HG03103 (cell line): ENCODE data around the gene ZNF644.
A peak's percentile ranks its signal among the peaks of the same experiment; 100 is the strongest.
"Not testable (repeated sequence)": the region's sequence is repeated elsewhere in the genome, so short reads cannot be mapped to it uniquely, and the experiment has no call there.

Source experiments
- ATAC-seq: cut with Tn5 transposase; IDR thresholded peaks from one replicate; pipeline ENCODE4 v1.9.1; 2021; ENCODE audit warnings: low read depth; ENCODE audit not compliant: unreplicated experiment

The ZNF644 gene

GRCh38 chr1:90940746-90941145 is 81.1 kb downstream of the ZNF644 start:
- no peak for ATAC-seq

- ATAC-seq = no peak
Measured at GRCh38 chr1:90936731-90937130, 85.1 kb downstream of the ZNF644 start.

- no peak for ATAC-seq
Measured at GRCh38 chr1:90936061-90936460, 85.8 kb downstream of the ZNF644 start.

GRCh38 chr1:90928231-90928630 is 93.6 kb downstream of the ZNF644 start:
- not testable (repeated sequence) for ATAC-seq

- not testable (repeated sequence) for ATAC-seq
Measured at GRCh38 chr1:90927674-90928073, 94.2 kb downstream of the ZNF644 start.

GRCh38 chr1:90926971-90927370 is 94.9 kb downstream of the ZNF644 start:
- ATAC-seq = no peak

GRCh38 chr1:90925928-90926869 is 95.6 kb downstream of the ZNF644 start:
- ATAC-seq = no peak

GRCh38 chr1:90924982-90925381 is 96.9 kb downstream of the ZNF644 start:
- no peak for ATAC-seq

GRCh38 chr1:90922996-90923395 is 98.8 kb downstream of the ZNF644 start:
- ATAC-seq = no peak

GRCh38 chr1:90922202-90922601 is 99.6 kb downstream of the ZNF644 start:
- ATAC-seq = no peak

GRCh38 chr1:90919900-90920299 is 101.9 kb downstream of the ZNF644 start:
- ATAC-seq = no peak

- peak; percentile 55 for ATAC-seq
Measured at GRCh38 chr1:90919190-90919719, 102.6 kb downstream of the ZNF644 start.

GRCh38 chr1:90911353-90911752 is 110.5 kb downstream of the ZNF644 start:
- no peak for ATAC-seq

GRCh38 chr1:90902672-90903071 is 119.2 kb downstream of the ZNF644 start:
- ATAC-seq = no peak

GRCh38 chr1:90899263-90899662 is 122.6 kb downstream of the ZNF644 start:
- no peak for ATAC-seq

GRCh38 chr1:90893679-90894078 is 128.2 kb downstream of the ZNF644 start:
- ATAC-seq = not testable (repeated sequence)

- ATAC-seq = not testable (repeated sequence)
Measured at GRCh38 chr1:90892884-90893283, 129.0 kb downstream of the ZNF644 start.

GRCh38 chr1:90892196-90892595 is 129.6 kb downstream of the ZNF644 start:
- ATAC-seq = not testable (repeated sequence)

GRCh38 chr1:90891756-90892155 is 130.1 kb downstream of the ZNF644 start:
- ATAC-seq = not testable (repeated sequence)

GRCh38 chr1:90882221-90882620 is 139.6 kb downstream of the ZNF644 start:
- no peak for ATAC-seq

- no peak for ATAC-seq
Measured at GRCh38 chr1:90881034-90881433, 140.8 kb downstream of the ZNF644 start.

GRCh38 chr1:90879281-90879680 is 142.6 kb downstream of the ZNF644 start:
- no peak for ATAC-seq
